ENCODE measurements around the gene CLEC3B. TPM values are rescaled to one million over a fixed set of nuclear protein-coding genes. Genes with fewer than 3 reads are reported as not detected.
"Not testable (repeated sequence)": the region's sequence is repeated elsewhere in the genome, so short reads cannot be mapped to it uniquely, and the experiment has no call there.

The CLEC3B gene
- total RNA-seq, 1 experiment from 2014 or later = 1.7 TPM

DNA sequence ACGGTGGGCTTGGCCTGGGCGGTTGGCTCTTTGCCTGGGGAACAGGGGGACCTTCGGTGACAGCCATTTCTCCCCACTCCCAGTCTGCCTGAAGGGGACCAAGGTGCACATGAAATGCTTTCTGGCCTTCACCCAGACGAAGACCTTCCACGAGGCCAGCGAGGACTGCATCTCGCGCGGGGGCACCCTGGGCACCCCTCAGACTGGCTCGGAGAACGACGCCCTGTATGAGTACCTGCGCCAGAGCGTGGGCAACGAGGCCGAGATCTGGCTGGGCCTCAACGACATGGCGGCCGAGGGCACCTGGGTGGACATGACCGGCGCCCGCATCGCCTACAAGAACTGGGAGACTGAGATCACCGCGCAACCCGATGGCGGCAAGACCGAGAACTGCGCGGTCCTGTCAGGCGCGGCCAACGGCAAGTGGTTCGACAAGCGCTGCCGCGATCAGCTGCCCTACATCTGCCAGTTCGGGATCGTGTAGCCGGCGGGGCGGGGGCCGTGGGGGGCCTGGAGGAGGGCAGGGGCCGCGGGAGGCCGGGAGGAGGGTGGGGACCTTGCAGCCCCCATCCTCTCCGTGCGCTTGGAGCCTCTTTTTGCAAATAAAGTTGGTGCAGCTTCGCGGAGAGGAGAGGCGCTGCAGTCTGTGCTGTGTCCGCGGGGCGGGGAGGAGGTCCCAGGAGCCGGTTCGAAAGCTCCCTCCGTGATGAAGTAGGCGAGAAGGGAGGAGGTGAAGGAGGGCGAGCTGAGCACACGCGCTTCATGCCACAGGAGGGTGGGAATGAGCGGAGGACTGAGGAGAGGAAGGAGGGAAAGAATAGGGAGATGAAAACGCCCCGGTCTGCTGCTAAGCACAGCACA is 9.6 kb downstream of the CLEC3B start:
- no peak for DNase-seq (ENCODE audit: low read depth)

DNA sequence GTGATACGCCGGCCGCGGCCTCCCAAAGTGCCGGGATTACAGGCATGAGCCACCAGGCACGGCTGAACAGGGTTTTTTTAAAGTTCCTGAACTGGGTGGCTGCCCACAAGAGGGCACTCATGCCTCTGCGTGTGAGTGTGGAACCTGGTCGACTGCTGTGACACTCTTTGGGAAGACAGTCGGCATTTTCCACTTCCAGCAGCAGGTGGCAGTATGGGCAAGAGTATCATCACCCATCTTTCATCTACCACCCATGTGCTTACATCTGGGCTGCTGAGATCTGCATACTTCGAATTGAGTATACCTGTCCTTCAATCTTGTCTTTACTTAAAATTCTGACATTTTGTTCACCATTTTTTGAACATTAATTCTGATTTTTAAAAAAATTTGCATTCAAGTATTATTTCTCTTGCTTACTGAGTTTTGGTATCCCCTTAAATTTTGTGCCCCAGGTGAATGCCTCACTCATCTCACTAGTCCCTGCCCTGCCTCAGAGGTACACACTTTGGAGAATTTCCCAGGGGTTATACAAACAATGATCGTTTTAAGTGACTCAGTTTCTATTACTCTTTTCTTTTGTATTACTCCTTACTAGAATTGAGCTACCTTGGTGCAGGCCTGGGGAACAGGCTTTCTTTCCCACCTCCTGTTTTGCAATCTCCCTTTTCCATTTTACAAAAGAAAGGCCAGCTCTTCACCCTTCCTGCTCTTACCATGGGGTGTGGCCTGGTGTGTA is 11.8 kb downstream of the CLEC3B start:
- DNase-seq (ENCODE audit: low read depth) = peak; percentile 94

DNA sequence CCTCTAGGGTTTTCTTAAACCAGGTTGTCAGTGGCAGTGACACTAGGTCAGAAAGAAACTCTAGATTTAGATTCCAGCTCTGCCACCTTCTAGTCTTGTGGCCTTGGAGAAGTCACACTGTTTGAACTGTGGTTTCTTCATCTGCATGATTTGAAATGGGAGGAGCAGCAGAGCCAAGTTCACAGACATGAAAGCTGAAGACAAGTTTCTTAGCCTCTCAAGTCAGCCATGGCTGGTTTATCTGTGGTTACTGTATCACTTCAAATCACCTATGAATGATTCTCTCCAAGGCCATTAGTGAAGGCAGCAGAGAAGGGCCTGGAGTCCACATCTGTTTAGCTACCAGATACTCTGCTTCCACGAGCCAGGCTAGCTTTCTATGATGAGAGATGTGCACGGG is 15.6 kb downstream of the CLEC3B start:
- no peak for DNase-seq (ENCODE audit: low read depth)

DNA sequence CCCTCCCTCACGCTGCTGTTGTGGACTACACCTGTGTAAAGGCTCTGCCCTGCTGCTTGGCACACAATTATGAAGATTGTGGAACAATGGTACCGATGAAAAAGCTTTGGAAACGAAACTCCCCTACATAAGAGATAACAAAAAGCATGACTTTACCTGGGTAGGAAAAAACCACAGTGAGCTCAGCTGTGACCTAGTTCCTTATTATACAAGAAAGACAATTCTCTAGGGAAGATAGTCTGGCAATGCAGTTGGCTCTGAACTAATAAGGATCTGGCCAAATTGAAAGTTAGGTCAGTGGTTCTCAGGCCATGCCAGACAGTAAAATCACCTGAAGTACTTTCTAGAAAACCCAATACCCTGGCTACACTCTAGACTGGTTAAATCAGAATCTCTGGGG is 16.1 kb downstream of the CLEC3B start:
- no peak for DNase-seq (ENCODE audit: low read depth)

DNA sequence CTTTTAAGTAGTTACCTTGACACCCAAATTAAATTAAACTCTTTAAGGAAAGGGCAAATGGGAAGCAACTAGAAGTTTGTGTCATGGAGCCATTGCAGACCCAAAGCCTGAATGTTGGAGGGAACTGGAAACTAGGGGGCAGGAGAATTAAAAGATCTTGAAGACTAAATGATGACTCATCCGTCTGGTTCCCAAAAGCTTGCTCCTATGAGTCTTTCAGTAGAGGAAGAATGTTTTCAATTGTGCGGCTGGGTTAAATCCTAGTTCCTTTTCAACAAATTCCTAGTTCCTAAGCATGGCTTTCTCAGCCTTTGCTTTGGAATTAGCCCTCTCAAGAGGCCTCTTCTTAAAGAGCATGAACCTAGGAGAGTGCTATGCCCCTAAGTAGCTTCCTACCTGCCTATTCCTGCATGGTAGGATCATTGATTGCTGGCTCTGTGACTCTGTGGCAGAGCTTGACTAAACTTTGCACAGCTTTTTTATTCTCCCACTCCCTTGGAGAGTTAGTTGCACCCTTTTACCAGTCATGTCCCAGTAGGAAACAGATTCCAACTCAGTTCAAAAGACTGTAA is 17.7 kb downstream of the CLEC3B start:
- DNase-seq (ENCODE audit: low read depth) = peak; percentile 95

- DNase-seq (ENCODE audit: low read depth) = peak; percentile 51
These were observed 22.1 kb downstream of the CLEC3B start for GRCh38 chr3:45048244-45048643.

- no peak for DNase-seq (ENCODE audit: low read depth)
These were observed 23.7 kb downstream of the CLEC3B start for GRCh38 chr3:45049807-45050206.

DNA sequence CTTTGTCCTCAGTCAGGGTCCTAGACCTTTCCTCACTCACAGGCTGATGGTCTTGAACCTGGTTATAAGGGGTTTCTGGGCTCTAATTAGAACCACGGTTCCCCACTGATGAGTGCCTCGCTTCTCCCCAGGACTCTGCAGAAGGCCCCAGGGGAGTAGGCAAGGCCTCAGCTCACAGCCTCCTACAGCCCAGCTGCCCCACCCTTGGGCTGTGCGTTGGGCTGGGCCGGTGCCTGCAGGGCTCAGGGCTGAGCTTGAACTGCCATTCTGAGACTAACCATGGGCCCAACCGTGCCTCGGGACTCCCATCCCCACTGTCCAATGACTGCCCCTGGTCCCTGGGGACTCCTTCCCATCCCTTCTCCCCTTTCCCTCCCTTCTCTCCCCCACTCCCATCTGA is 25.6 kb downstream of the CLEC3B start:
- no peak for DNase-seq (ENCODE audit: low read depth)

DNA sequence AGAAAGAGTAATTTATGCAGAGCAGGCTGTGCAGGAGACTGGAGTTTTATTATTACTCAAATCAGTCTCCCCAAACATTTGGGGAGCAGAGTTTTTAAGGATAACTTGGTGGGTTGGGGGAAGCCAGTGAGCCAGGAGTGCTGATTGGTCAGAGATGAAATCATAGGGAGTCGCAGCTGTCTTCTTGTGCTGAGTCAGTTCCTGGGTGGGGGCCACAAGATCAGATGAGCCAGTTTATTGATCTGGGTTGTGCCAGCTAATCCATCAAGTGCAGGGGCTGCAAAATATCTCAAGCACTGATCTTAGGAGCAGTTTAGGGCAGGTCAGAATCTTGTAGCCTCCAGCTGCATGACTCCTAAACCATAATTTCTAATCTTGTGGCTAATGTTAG is 27.7 kb downstream of the CLEC3B start:
- not testable (repeated sequence) for DNase-seq (ENCODE audit: low read depth)

DNA sequence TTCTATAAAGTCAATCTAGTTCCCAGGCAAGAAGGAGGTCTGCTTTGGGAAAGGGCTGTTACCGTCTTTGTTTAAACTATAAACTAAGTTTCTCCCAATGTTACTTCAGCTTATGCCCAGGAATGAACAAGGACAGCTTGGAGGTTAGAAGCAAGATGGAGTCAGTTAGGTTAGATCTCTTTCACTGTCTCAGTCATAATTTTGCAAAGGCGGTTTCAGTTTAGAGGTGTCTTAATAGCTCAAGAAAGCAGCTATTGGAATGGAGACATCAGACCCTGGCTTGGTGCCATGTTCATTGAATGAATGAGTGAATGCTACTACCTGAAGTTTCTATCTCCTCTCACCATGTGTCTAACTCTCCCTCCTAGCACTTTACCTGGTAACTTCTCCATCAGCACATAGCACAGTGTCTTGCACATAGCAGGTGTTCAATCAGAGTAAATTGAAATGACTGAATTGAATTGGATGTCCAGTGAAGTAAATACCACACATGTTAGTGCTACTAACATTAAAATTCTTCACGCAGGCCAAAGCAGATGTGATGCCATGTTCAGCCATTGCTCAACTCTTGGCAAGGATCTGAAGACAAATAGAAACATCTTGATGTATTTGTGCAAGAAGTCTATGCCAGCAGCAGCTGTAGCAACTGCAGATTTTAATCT is 28.2 kb downstream of the CLEC3B start:
- peak; percentile 91 for DNase-seq (ENCODE audit: low read depth)

DNA sequence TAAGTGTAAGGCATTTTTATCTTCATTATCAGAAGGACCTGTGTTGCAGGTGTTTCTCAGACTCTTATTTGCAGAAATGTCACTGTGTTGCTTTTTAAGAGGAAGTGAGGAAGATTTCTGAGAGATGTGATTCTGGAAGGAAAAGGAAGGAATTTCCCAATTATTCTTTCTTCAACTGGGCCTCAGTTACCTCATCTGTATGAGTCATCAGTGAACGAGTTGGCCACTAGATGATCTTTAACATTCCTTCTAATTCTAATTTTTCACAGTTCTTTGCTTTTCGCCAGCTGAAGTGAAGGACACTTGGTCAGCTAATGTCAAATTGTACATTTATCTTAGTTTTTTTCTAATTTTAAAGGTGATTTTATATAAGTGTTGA is 28.9 kb downstream of the CLEC3B start:
- peak; percentile 86 for DNase-seq (ENCODE audit: low read depth)

GRCh38 chr3:45055411-45056143 is 29.5 kb downstream of the CLEC3B start:
- DNase-seq (ENCODE audit: low read depth) = peak; percentile 87

- DNase-seq (ENCODE audit: low read depth) = no peak
These were observed 30.7 kb downstream of the CLEC3B start for GRCh38 chr3:45056608-45057301.

DNA sequence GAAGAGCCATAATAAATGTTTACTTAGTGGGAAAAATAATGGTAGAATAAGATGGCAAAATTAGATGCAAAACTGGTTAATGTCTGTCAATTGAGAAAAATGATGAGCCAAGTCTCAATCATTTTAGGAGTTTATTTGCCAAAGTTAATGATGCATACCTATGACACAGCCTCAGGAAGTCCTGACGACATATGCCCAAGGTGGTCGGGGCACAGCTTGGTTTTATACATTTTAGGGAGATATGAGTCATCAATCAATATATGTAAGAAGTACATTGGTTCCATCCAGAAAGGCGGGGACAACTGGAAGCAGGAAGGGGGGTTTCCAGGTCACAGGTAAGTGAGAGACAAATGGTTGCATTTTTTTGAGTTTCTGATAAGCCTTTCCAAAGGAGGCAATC is 31.5 kb downstream of the CLEC3B start:
- DNase-seq (ENCODE audit: low read depth) = no peak

GRCh38 chr3:45059132-45059531 is 33.0 kb downstream of the CLEC3B start:
- DNase-seq (ENCODE audit: low read depth) = no peak

DNA sequence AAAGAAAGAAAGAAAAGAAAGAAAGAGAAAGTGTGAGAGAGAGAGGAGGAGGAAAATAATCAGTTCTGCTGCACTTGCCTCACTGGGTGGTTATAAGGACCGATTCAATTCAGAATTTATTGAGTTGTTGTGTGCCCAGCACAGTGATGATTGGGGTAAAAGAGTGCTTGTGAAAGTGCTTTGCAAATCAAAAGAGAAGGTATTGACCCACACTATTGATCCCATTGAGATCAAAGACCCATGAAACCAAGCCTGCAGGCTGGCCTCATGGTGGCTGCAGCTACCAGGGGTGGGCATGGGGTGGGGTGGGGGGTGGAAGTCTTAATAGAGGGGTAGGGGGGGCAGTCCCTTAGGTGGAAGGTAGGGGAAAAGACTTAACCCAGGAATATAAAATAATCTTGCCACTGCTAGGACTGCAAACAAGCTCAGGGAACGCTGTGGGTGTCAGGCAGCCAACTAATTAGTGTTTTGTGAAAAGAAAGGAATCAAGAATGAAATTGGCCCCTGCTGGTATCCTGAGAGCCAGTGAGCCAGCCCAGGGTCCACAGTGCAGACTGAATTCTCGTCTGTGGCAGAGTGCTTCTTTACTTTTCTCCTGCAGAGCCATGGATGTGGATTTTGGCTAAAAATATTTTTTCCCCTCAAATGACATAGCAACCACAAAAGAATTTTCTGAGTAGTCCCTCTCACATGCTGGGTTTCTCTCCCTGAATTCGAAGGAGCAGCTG is 34.2 kb downstream of the CLEC3B start:
- no peak for DNase-seq (ENCODE audit: low read depth)

GRCh38 chr3:45062697-45063070 is 36.6 kb downstream of the CLEC3B start:
- DNase-seq (ENCODE audit: low read depth) = no peak

DNA sequence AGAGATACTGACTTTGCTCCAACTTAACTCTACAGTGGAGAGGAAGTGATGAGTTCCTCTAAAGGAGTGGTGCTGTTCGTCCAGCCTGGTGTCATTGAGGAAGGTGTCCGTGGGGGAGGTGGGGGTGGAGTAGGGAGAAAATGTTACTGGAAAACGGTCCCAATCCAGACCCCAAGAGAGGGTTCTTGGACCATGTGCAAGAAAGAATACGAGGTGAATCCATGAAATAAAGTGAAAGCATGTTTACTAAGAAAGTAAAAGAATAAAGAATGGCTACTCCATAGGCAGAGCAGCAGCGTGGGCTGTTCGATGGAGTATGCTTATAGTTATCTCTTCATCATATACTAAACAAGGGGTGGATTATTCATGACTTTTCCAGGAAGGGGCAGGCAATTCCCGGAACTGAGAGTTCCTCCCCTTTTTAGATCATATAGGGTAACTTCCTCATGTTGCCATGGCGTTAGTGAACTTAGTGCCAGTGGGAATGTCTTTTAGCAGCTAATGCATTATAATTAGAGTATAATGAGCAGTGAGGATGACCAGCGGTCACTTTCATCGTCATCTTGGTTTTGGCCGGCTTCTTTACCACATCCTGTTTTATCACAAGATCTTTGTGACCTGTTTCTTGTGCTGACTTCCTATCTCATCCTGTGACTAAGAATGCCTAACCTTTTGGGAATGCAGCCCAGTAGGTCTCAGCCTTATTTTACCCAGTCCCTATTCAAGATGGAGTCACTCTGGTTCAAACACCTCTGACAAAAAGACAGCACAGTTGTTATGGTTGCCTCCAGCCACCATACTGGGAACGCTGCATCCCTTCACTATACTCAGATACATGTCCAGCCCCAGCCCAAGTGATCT is 38.6 kb downstream of the CLEC3B start:
- peak; percentile 98 for DNase-seq (ENCODE audit: low read depth)

GRCh38 chr3:45065373-45065720 is 39.2 kb downstream of the CLEC3B start:
- DNase-seq (ENCODE audit: low read depth) = no peak
